Fibroblast of mammary gland (primary cell): ENCODE results near the gene UBQLN1.

Experiments used
- DNase-seq: peaks from one replicate; pipeline ENCODE4 v3.0.0-alpha.2; 2010; ENCODE audit warnings: low read depth
- H3K4me3 ChIP-seq: 2 replicates; pipeline ENCODE4 v1.5.1; 2011; ENCODE audit warnings: low read depth, mild to moderate bottlenecking, low read length, moderate library complexity; ENCODE audit not compliant: control insufficient read depth
- TF ChIP-seq, protein P1 (sequence below): conservative IDR thresholded peaks from 2 replicates; pipeline ENCODE4 v1.5.1; 2011; ENCODE audit warnings: low read depth, low read length, inconsistent platforms; ENCODE audit not compliant: control insufficient read depth, insufficient read depth

UBQLN1 gene

DNA sequence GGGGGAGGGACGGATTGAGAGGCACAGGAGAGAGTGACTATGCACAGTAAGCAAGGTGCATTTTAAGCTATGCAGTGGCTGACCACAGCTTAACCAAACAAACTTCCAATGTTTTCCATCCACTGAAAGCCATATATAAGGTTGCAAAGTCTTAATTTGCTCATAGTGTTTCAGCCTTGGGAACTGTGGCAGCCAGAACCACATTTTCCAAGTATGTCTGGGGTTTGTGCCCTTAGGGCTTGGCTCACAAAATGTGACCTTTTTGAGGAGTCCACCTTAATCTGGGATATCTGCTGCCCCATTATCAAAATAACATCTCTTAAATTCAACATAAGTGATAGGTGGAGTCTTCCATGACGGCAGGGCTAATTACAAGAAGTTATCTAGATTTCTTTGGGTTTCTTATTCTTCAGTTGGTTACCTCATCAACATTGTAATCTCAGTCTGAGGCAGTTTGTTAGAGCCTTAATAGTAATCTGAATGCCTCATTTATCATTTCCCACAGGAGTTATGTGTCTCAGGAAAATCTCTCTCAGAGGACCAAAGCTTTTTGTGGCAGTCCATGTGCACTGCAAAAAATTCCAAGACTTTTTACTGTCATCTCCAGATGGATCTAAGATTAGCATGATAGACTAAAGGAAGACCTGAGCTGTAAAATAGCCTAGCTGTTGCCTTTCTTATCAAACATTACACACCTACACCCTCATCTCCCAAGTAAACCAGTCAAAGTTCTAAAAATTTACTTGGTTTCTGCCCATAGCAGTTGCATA is 15.2 kb upstream of the UBQLN1 start:
- H3K4me3 ChIP-seq: no peak overlapping the region
- TF ChIP-seq, protein P1, sequence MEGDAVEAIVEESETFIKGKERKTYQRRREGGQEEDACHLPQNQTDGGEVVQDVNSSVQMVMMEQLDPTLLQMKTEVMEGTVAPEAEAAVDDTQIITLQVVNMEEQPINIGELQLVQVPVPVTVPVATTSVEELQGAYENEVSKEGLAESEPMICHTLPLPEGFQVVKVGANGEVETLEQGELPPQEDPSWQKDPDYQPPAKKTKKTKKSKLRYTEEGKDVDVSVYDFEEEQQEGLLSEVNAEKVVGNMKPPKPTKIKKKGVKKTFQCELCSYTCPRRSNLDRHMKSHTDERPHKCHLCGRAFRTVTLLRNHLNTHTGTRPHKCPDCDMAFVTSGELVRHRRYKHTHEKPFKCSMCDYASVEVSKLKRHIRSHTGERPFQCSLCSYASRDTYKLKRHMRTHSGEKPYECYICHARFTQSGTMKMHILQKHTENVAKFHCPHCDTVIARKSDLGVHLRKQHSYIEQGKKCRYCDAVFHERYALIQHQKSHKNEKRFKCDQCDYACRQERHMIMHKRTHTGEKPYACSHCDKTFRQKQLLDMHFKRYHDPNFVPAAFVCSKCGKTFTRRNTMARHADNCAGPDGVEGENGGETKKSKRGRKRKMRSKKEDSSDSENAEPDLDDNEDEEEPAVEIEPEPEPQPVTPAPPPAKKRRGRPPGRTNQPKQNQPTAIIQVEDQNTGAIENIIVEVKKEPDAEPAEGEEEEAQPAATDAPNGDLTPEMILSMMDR: no peak
- no peak for DNase-seq

- H3K4me3 ChIP-seq: no peak overlapping the region
- no peak for DNase-seq
- TF ChIP-seq, protein P1: no peak
These were observed 13.8 kb upstream of the UBQLN1 start for GRCh38 chr9:83721509-83721908.

DNA sequence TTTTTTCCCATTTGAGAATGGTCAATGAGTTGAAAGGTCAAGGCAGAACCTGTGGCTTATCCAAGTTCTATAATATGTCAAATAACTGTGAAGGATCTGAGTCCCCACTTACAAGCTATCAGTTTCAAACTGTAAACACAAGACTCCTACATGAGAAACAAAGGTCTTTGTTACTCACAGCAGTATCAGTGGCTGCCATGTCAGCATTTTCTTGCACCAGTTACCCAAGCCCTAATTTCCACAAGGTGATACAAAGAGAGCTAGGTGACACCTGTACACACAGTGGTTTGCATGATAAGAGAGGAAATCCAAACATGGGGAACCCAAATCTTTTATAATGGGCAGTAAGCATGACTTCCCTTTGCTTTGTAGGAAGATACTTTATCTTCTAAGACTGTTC is 8.0 kb upstream of the UBQLN1 start:
- no peak overlapping the region for H3K4me3 ChIP-seq
- TF ChIP-seq, protein P1: no peak
- no peak for DNase-seq

- TF ChIP-seq, protein P1: no peak
- H3K4me3 ChIP-seq: no peak overlapping the region
- DNase-seq: no peak
These were observed 7.5 kb upstream of the UBQLN1 start for GRCh38 chr9:83715221-83715620.

- TF ChIP-seq, protein P1: peak; percentile 42
- no peak for DNase-seq
- no peak overlapping the region for H3K4me3 ChIP-seq
These were observed 6.6 kb upstream of the UBQLN1 start for GRCh38 chr9:83714329-83714728.

- TF ChIP-seq, protein P1: no peak
- peak; percentile 73 for DNase-seq
- peak overlapping the region; percentile 79 for H3K4me3 ChIP-seq
These were observed 879 bp upstream of the UBQLN1 start for GRCh38 chr9:83708515-83709158.
